T-helper 2 cell (primary cell): ENCODE measurements around the gene CNGA3.

Experiments used
- DNase-seq, 5 experiments: peaks; one replicate each; pipeline versions ENCODE4 v3.0.0 to v3.0.0-alpha.2; 2012 to 2022

The CNGA3 gene

DNA sequence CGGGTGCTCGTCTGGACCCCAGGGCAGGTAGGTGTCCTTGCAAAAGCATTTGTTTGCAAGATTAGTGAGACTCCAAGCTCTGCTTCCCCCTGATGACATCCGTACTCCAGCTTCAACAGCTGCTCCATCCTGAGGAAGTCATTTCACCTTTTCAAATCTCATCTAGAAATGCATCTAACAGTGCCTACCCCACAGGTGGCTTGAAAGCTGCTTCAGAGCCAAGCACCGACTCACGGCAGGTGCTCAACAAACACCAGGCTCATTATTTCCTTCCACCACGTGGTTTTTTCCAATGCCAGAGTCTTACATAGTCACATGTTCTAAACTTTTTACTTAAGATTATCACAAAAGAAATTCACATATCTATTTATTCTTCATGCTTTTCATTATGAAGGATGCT lies 31.9 kb downstream of the CNGA3 start:
- DNase-seq: no peak

DNA sequence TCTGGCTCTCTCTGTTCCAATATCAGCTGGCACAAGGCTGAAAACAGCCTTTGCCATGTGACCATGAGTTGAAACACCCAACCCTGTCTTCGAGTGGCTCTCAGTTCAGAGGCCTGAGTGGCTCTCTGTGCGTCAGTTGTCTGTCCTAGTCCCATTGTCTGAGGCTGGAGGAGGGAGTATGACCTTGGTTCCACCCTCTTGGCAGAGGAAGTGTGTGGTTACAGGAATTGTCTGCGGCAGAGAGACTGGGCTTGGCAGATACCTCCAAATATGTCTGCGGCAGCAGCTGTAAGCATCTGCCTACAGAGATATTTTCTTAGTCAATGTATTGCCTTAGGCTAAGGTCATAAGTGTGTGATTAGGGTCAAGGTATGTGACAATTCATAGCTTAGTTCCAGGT lies 32.6 kb downstream of the CNGA3 start:
- no peak for DNase-seq

DNA sequence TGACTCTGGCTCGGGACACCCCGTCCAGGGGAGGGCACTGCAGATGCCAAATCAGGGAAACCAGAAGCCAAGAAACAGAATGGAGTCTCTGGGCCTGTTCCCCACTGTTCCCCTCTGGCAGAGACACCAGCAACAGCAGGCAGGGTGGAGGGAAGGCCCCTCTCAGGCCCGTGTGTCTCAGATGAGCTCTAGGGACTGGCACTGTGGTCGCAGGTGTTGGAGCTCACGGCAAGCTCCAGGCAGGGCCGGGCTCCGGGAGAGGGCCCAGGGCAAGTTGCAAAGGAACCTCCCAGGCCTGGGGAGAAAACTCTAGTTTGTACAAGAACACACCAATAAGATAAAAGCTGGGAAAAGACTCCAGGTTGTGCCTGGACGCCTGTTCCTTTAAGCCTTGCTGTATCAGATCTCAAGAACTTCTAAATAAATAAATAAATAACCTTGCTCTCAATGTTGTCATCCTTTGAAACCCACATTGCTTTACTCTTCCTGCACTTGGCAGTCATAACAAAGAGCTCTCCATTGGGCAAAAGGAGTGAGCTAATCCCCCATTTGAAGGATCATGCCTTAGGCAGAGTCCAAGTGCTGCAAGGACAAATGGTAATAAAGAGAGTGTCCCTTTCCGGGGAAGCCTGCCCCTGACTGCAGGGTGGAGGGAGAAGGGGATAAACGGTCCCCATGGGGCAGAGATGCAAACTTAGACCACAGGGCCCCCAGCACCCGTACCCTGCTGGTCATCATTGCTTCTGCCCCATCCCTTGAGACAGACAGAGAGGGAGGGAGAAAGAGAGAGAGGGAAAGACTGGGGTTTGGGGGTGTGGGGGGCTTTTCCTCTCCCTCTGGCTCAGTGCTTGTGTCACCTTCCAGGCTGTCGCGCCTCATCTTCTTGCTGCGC lies 33.3 kb downstream of the CNGA3 start:
- no peak for DNase-seq

DNA sequence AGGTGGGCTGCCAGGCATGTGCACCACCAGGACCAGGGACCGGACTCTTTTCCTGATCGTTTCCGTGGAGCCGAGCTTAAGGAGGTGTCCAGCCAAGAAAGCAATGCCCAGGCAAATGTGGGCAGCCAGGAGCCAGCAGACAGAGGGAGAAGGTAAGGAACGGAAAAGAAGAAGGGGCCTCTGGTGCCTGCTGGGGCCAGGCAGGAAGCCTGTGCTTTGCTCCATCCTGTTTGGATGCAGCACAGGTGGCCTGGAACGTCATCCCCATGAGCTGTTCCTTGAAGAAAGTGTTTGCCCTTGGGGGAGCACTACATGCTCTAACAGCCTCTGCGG lies 33.9 kb downstream of the CNGA3 start:
- DNase-seq: no peak

- no peak for DNase-seq
Measured at GRCh38 chr2:98381494-98381893, 35.2 kb downstream of the CNGA3 start.

- no peak for DNase-seq
Measured at GRCh38 chr2:98382086-98382485, 35.8 kb downstream of the CNGA3 start.

GRCh38 chr2:98382739-98383138 lies 36.5 kb downstream of the CNGA3 start:
- DNase-seq: no peak

DNA sequence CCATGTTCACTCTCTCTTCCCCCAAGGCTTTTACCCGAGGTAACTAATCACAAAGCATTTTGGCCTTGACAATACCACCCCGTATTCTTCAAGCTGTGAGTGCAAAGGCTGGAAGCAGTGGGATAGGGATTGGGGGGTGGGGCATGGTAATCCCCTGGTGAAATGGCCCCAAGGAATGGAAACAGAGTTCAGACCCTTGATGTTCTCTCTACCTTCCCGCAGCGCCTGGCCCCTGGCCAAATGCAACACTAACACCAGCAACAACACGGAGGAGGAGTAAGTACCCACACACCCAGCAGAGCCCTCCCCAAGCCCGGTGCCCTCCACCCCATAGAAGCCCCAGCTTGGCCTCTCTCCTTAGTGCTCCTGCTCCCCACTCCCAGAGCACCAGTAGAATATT lies 36.9 kb downstream of the CNGA3 start:
- DNase-seq: no peak

DNA sequence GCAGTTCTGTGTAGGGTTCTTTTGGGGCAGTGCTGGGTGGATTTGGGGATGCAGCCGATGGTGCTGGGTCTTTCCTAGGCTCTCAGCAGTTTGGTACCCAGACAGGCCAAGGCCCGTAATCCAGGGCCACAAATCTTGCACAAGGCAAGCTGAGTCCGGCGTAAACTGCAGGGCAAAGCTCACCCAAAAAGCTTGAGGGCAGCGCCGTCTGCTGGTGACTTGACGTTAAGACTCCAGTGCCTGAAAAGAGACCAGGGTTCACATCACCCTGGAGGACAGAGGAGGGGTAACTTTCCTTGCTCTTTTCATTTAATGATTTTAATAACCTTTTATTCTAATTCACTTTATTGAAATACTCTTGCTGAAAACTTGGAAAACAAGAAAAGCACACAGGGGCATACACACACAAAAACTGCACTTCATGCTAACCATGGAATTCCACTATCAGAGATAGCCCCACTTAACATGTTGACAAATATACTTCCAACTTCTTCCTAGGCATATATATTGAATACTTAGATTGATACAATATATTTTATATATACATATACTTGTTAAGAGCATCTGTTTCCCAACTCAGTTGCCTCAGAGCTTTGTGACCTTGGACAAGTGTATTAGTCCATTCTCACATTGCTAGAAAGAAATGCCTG lies 38.9 kb downstream of the CNGA3 start:
- peak; percentile 12 to 71 (median 47) for DNase-seq

- DNase-seq: no peak
Measured at GRCh38 chr2:98387478-98387877, 41.2 kb downstream of the CNGA3 start.

DNA sequence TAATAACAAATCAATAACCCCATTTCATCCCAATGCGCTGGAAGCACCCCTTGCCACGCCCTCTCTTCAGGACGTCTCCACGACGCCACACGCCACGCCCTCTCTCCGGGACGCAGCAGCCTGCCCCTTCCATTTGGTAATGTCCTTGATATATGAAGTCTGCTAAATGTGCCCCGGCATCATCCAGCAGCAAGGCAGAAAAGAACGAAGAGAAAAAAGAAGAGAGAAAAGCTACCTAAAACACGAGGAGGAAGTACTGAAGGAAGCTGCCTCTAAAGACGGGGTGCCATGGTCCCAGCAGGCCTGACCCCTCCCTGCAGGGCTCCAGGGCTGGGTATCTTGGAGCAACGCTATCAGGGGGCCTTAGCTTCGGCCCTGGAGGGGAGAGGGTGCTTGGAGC lies 41.8 kb downstream of the CNGA3 start:
- no peak for DNase-seq

GRCh38 chr2:98388601-98389250 lies 42.5 kb downstream of the CNGA3 start:
- no peak for DNase-seq

GRCh38 chr2:98389251-98389605 lies 43.0 kb downstream of the CNGA3 start:
- no peak for DNase-seq

GRCh38 chr2:98390571-98391476 lies 44.6 kb downstream of the CNGA3 start:
- DNase-seq: no peak

DNA sequence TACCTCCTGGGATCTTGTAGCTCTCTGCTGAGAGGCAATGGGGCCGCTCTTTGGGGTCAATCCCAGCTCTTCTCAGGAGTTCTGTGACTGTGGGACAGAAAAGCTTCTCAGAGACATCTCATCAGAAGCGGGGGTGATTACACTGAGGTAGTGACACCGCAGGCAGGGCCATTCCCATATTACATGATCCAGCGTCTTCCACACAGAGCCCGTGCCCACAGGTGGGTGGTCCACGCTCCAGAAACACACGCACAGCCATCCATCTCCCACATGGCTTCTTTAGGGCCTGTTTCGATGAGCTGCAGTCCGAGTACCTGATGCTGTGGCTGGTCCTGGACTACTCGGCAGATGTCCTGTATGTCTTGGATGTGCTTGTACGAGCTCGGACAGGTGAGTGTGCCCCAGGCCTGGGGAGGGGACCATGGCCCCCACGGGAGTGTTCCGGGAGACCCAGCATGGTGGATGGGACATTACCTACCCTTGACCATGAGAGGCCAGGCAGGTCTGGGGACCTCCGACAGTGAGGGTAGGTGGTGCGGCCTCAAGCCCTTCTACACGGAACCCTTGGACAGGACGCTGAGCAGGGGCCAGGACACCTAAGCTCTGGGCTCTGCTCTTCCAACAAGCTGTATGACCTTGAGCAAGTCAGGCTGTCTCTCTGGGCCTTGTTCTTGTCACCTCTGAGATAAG lies 45.5 kb downstream of the CNGA3 start:
- DNase-seq: no peak

GRCh38 chr2:98393354-98393753 lies 47.1 kb downstream of the CNGA3 start:
- DNase-seq: no peak

- DNase-seq: no peak
Measured at GRCh38 chr2:98394595-98395153, 48.4 kb downstream of the CNGA3 start.

DNA sequence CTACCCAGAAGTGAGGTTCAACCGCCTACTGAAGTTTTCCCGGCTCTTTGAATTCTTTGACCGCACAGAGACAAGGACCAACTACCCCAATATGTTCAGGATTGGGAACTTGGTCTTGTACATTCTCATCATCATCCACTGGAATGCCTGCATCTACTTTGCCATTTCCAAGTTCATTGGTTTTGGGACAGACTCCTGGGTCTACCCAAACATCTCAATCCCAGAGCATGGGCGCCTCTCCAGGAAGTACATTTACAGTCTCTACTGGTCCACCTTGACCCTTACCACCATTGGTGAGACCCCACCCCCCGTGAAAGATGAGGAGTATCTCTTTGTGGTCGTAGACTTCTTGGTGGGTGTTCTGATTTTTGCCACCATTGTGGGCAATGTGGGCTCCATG lies 49.7 kb downstream of the CNGA3 start:
- no peak for DNase-seq

GRCh38 chr2:98396745-98397355 lies 50.6 kb downstream of the CNGA3 start:
- no peak for DNase-seq

DNA sequence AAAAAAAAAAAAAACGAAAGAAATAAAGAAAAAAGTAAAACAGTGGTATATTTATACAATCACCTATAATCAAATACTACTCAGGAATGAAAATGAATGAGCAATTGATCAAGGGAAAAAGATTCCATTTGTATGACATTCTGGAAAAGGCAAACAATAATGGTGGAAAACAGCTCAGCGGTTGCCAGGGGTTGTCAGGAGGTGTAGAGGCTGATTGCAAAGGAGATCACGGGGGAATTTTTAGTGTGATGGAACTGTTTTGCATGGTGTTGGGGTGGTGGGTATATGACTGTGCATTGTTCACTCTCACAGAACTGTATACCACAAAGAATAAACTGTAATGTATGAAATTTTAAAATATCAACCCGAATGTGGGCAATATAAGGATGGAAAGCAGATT lies 52.9 kb downstream of the CNGA3 start:
- DNase-seq: no peak

DNA sequence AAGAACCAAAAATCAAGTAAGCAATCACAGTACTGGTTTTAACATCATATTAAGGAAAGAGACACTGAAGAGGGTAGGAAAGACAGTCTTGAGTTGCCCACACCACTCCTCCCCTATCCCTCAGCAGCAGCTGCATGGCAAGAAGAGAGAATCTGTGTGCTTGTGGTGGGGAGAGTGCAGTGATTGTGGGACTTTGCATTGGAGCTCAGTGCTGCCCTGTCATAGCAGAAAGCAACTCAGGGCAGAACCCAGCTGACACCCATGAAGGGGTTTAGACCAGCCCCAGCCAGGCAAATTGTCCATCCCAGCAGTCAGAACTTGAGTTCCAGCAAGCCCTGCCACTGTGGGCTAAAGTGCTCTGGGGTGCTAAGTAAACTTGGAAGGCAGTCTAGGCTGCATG lies 57.6 kb downstream of the CNGA3 start:
- DNase-seq: no peak
